HG03108 (cell line): Measurements from ENCODE around the gene CACNB2.

ENCODE experiments used
- ATAC-seq: cut with Tn5 transposase; IDR thresholded peaks from one replicate; pipeline ENCODE4 v1.9.1; 2021; ENCODE audit warnings: moderate library complexity; ENCODE audit not compliant: unreplicated experiment

CACNB2 gene

GRCh38 chr10:18497806-18498369 lies 357.7 kb downstream of the CACNB2 start:
- ATAC-seq: no peak

- ATAC-seq: no peak
These were observed 358.8 kb downstream of the CACNB2 start for GRCh38 chr10:18498998-18499397.

- ATAC-seq: no peak
These were observed 360.4 kb downstream of the CACNB2 start for GRCh38 chr10:18500576-18500975.

GRCh38 chr10:18501198-18501597 lies 361.0 kb downstream of the CACNB2 start:
- peak; percentile 69 for ATAC-seq

- no peak for ATAC-seq
These were observed 361.4 kb downstream of the CACNB2 start for GRCh38 chr10:18501629-18502028.

GRCh38 chr10:18504161-18504560 lies 363.9 kb downstream of the CACNB2 start:
- ATAC-seq: no peak

GRCh38 chr10:18505456-18506118 lies 365.4 kb downstream of the CACNB2 start:
- no peak for ATAC-seq

GRCh38 chr10:18508587-18508986 lies 368.4 kb downstream of the CACNB2 start:
- ATAC-seq: no peak

- no peak for ATAC-seq
These were observed 374.3 kb downstream of the CACNB2 start for GRCh38 chr10:18514537-18514936.

- ATAC-seq: no peak
These were observed 376.6 kb downstream of the CACNB2 start for GRCh38 chr10:18516851-18517250.

DNA sequence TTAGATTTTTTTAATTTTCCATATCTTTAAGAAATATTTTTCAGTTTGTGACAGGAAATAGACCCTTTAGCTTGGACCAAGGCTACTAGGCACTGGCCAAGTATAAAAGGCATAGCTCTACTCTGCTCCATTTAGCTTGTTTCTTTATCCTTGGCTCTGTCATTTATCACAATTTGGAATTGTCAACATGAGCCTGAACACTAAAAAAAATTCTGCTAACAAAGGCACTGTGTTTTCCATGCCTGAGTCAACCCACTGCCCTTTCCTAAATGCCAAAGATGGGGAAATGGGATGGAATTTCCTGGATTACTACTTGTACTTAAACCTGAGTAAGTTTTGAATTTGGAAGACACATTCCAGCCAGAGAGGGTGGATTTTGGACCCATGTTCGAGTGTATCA lies 382.8 kb downstream of the CACNB2 start:
- no peak for ATAC-seq

DNA sequence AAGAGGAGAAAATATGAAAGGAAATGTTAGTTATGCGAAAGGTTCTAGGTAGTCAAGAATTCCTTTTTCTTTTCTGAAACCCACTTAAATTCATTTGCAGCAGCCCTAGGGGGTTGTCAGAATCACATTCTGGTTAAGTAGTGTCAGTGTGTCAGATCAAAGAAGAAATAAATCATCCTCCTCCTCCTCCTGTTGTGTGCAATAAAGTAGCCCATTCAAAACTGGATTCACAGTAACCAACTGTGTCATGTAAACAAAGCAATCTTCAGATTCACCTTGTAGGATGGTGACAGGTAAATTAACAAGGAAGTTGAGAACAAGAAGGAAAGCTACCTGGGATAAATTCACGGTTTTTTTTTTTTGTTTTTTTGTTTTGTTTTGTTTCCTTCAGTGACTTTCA lies 383.6 kb downstream of the CACNB2 start:
- ATAC-seq: no peak

GRCh38 chr10:18527687-18528086 lies 387.5 kb downstream of the CACNB2 start:
- no peak for ATAC-seq

DNA sequence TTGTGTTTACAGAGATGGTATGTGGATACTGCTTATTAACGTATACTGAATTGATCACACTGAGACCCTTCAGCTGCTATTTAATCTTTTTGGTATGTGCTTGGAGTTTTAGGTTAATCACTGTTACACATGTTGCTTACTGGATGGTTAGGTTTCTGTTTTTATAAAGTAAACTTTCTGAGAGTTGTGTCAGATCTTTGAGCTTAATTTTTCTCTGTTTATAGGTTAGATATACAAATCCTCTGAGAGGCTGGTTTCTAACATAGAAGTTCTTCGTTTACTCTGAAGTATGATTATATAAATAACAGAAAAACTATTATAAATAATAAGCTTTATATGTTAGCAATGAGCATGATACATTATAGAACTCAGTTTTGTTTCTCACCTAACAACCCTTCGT lies 388.1 kb downstream of the CACNB2 start:
- ATAC-seq: no peak

DNA sequence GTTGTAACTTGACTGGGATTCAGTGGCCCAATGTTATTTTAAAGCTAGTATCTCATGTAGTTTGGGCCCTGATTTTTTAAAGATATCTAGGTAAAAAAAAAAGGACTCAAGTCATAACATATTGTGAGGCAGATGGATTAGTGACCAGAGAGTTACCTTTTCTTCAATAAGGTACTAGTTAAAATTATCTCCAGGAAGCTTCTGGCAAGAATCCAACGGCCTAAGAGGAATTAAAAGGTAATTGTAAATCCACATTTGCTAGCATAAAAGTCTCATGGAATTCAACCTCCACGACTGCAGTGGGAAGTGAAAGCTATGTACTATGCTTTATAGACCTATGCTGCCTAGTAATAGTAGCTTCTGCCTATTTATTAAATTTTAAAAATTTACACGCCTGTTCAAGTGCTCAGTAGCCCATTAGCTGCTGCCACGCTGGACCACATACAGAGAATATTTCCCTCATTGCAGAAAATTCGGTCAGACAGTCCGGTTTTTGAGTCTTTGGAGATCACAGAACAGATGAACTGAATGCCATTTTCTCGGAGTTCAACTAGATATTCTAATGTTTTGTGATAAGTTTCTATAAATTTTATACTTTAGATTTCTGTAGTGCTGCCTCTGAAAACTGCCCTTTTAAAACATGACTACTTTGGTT lies 392.8 kb downstream of the CACNB2 start:
- no peak for ATAC-seq

GRCh38 chr10:18533896-18534295 lies 393.7 kb downstream of the CACNB2 start:
- ATAC-seq: no peak

DNA sequence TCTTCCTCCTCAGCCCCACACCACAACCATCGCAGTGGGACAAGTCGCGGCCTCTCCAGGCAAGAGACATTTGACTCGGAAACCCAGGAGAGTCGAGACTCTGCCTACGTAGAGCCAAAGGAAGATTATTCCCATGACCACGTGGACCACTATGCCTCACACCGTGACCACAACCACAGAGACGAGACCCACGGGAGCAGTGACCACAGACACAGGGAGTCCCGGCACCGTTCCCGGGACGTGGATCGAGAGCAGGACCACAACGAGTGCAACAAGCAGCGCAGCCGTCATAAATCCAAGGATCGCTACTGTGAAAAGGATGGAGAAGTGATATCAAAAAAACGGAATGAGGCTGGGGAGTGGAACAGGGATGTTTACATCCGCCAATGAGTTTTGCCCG lies 399.1 kb downstream of the CACNB2 start:
- no peak for ATAC-seq

- ATAC-seq: no peak
These were observed 400.0 kb downstream of the CACNB2 start for GRCh38 chr10:18540195-18540594.

- no peak for ATAC-seq
These were observed 402.6 kb downstream of the CACNB2 start for GRCh38 chr10:18542832-18543231.

GRCh38 chr10:18545621-18546305 lies 405.5 kb downstream of the CACNB2 start:
- ATAC-seq: no peak

- no peak for ATAC-seq
These were observed 408.9 kb downstream of the CACNB2 start for GRCh38 chr10:18549105-18549504.

- ATAC-seq: no peak
These were observed 411.2 kb downstream of the CACNB2 start for GRCh38 chr10:18551473-18551872.
